Activated CD4-positive, alpha-beta T cell treated with anti-CD3 and anti-CD28 coated beads, Interleukin-2, amount 10 ng/mL, durations not matched to agents 24 days and 14 days (primary cell): ENCODE data around the gene UTF1. TPM values are rescaled to one million over a fixed set of nuclear protein-coding genes. Genes with fewer than 3 reads are reported as not detected.

Experiments used
- DNase-seq: peaks from one replicate; pipeline ENCODE4 v3.0.0; 2022
- H3K27ac Mint-ChIP-seq: one replicate; pipeline ENCODE4 v1.8.0; 2022; ENCODE audit warnings: mild to moderate bottlenecking, mixed read lengths
- H3K27me3 Mint-ChIP-seq: one replicate; pipeline ENCODE4 v1.8.0; 2022; ENCODE audit warnings: mixed read lengths
- H3K36me3 Mint-ChIP-seq: one replicate; pipeline ENCODE4 v1.8.0; 2022; ENCODE audit warnings: low read depth, mild to moderate bottlenecking, mixed read lengths
- H3K4me1 Mint-ChIP-seq: one replicate; pipeline ENCODE4 v1.8.0; 2021; ENCODE audit warnings: mixed read lengths
- H3K4me3 Mint-ChIP-seq: one replicate; pipeline ENCODE4 v1.8.0; 2022; ENCODE audit warnings: mild to moderate bottlenecking, moderate library complexity, mixed read lengths
- H3K9me3 Mint-ChIP-seq: one replicate; pipeline ENCODE4 v1.8.0; 2021; ENCODE audit warnings: mixed read lengths
- intact Hi-C: fragments of 100-400 bp; cut with micrococcal nuclease; formaldehyde crosslinking; loops from one replicate; pipeline ENCODE4 v1.15.1; 2023
- total RNA-seq: library from RNA; stranded (reverse); gene quantifications from 2 replicates; pipeline ENCODE4 v1.2.3, GENCODE V29; 2022

Gene UTF1
- total RNA-seq, 1 donor from 2014 or later: 0.19 TPM

DNA sequence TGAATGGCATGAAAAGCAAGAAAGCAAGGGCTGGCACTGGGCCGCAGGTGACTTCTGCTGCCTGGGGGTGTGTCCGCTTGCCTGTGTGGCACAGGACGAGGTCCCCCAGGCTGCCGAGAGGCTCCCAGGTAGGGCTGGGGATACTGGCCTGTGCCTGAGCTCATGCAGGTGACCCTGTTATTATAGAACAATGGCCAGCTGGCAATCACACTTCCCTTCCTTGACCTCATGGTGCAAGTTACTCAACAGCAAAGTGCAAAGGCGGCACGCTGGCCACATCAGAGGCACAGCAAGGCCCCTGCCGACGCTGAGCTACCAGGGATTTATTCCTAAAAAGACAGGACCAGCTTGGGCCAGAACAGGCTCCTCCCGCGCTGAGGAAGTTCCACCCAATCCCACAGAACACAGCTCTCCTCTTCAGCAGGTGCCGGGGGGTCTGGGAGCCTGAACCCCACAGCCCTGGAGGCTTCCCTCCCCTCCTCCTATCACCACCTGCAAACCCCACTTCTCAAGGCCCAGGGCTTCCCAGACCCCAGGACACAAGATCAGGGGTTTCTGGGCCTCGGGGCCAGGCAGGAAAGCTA is 48.1 kb downstream of the UTF1 start:
- Mint-ChIP-seq H3K36me3 (peaks cover 21% of the 10 kb centered on the region), H3K4me1 (peaks cover 28% of the 10 kb centered on the region), H3K27me3 (no peaks in the 10 kb centered on the region), H3K9me3 (no peaks in the 10 kb centered on the region), H3K27ac (peak overlapping the region; percentile 88), H3K4me3 (peak overlapping the region; percentile 79)
- intact Hi-C loops: loop anchor here (5.0 kb wide), 1 partner anchor 79 kb away; the partner anchor contains the start of gene FUOM
- DNase-seq: no peak

DNA sequence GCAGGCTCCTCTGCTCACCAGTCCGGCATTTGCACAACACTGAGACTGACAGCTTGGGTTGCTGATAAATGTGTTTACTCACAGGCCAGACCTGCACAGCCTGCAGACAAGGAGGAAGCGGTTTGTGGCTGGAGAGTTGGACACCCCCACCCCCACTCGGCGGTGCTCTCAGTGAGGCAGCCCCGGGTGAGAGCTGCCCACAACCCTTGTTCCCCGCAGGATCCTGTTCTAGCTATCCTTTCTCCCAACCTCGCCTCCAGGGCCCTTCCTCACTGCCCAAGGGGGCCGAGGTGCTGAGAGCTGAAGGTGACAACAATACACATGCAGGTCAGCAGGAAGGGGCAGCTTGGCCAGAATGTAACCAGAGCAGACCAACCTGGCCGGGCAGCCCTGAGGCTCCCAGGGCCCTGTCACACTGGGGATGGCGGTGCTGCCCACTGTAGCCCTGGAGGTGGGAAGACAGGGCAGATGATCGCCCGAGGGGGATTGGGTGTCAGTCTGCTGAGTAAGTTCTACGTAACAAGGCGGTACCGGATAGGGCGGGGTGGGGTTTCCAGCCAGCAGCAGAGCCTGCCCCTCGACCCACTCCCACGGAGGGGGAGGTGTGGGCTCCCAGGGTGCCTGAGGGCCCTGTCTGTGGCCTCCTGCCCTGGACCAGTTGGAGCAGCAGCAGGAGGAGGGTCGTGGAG is 48.7 kb downstream of the UTF1 start:
- intact Hi-C loops: loop anchor here (1.0 to 5.0 kb wide), 2 partner anchors 29 to 79 kb away; partner anchors contain the start of gene FUOM
- Mint-ChIP-seq H3K4me1 (peaks cover 28% of the 10 kb centered on the region), H3K27ac (peak overlapping the region; percentile 88), H3K9me3 (no peaks in the 10 kb centered on the region), H3K27me3 (no peaks in the 10 kb centered on the region), H3K36me3 (peaks cover 25% of the 10 kb centered on the region), H3K4me3 (peak overlapping the region; percentile 79)
- DNase-seq: peak; percentile 87

DNA sequence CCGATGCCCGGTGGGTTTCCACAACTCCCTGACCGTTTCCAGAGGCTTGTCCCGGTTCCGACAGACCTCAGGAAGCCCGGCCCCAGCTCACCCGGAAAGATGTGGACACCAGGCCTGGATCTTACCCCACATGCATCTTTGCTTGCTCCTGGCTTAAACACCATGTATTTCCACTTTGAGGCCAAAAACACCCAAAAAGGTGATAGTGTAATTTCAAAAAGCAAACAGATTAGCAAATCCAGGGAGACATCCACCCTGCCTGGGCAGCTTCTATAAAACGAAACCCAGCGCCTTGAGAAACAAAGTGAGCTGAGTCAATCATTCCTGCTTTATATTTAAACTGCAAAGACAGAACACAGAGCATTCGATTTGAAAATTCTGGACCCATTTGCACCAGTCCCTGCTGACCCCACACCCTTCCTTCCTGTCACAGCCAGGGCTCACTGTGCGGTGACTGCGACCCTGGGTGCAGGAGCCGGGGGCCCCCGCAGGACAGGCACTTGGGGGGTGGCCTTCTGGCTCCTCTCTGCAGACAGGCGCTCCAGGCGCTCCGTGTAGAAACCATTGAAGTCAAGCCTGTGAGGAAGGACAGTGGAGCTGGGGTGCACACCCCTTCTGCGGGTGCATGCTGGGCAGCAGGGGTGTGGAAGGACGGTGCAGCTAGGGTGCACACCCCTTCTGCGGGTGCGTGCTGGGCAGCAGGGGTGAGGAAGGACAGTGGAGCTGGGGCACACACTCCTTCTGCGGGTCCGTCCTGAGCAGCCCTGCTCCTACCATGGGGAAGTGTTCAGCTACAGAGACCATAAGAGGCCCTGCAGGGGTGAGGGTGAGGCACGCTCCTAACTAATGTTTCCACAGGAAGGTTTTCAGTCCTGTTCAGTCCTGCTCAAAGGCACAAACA is 49.6 kb downstream of the UTF1 start:
- Mint-ChIP-seq H3K4me3 (no peak overlapping the region), H3K4me1 (peaks cover 27% of the 10 kb centered on the region), H3K36me3 (peaks cover 31% of the 10 kb centered on the region), H3K27me3 (no peaks in the 10 kb centered on the region), H3K9me3 (no peaks in the 10 kb centered on the region), H3K27ac (no peak overlapping the region)
- no peak for DNase-seq
- intact Hi-C loops: loop anchor here (1.0 to 5.0 kb wide), 2 partner anchors 28 to 78 kb away; partner anchors contain the start of gene FUOM

DNA sequence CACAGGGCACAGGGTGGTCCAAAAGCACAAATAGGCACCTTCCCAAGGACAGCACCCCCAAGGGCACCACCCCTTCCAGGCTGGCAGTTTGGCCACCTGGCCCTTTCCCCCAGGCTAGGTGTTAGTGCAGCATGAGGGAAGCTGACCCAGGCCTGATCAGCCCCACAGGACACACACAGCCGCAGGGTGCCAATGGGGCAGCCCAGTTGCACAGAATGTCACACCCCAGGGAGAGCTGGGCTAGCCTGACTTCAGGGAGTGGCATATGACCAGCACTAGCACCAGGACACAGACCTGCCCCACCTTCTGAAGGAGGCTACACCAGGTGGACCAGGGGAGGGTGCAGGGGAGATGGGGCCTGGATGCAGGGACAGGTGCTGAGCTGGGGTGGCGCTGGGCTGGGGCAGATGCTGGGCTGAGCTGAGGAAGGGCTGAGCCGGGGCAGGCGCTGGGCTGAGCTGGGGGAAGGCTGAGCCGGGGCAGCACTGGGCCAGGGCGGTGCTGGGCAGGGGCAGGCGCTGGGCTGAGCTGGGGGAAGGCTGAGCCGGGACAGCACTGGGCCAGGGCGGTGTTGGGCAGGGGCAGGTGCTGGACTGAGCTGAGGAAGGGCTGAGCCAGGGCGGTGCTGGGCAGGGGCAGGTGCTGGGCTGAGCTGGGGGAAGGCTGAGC is 50.5 kb downstream of the UTF1 start:
- no peak overlapping the region for H3K4me3 Mint-ChIP-seq
- intact Hi-C loops: no loop called here
- H3K27me3 Mint-ChIP-seq: no peaks in the 10 kb centered on the region
- DNase-seq: no peak
- H3K27ac Mint-ChIP-seq: no peak overlapping the region
- H3K4me1 Mint-ChIP-seq: peaks cover 22% of the 10 kb centered on the region
- H3K9me3 Mint-ChIP-seq: no peaks in the 10 kb centered on the region
- H3K36me3 Mint-ChIP-seq: peaks cover 34% of the 10 kb centered on the region

DNA sequence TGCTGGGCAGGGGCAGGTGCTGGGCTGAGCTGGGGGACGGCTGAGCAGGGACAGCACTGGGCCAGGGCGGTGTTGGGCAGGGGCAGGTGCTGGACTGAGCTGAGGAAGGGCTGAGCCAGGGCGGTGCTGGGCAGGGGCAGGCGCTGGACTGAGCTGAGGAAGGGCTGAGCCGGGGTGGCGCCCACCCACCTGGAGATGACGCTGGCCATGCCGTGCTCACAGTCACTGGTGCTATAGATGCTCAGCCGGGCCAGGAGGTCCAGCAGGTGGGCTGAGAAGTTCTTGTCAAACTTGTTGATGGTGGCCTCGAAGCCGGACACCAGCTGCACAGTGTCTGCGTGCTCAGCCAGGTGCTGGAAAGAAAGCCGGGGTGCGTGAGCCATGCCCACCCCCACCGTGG is 51.1 kb downstream of the UTF1 start:
- peaks cover 39% of the 10 kb centered on the region for H3K36me3 Mint-ChIP-seq
- intact Hi-C loops: no loop called here
- no peak overlapping the region for H3K27ac Mint-ChIP-seq
- H3K27me3 Mint-ChIP-seq: no peaks in the 10 kb centered on the region
- H3K4me3 Mint-ChIP-seq: no peak overlapping the region
- H3K4me1 Mint-ChIP-seq: peaks cover 19% of the 10 kb centered on the region
- H3K9me3 Mint-ChIP-seq: no peaks in the 10 kb centered on the region
- DNase-seq: no peak

Other genes starting within 250 kb of the UTF1 start
- not detected in 2 replicates for gene ADGRA1, start 142.3 kb upstream of the UTF1 start, total RNA-seq
- 0.19 and 0.21 TPM in 2 replicates for gene KNDC1, start 70.0 kb upstream of the UTF1 start, total RNA-seq
- gene VENTX, start 7.6 kb downstream of the UTF1 start, total RNA-seq: not detected in 2 replicates
- 143 and 165 TPM in 2 replicates for gene ADAM8, start 46.7 kb downstream of the UTF1 start, total RNA-seq
- gene TUBGCP2, start 78.7 kb downstream of the UTF1 start, total RNA-seq: 65.3 and 70.6 TPM in 2 replicates
- gene ZNF511, start 78.7 kb downstream of the UTF1 start, total RNA-seq: 83.8 and 87.2 TPM in 2 replicates
- gene CALY, start 106.7 kb downstream of the UTF1 start, total RNA-seq: not detected in 2 replicates
- not detected in 2 replicates for gene PRAP1, start 117.2 kb downstream of the UTF1 start, total RNA-seq
- gene FUOM, start 127.8 kb downstream of the UTF1 start, total RNA-seq: 43.6 and 46.6 TPM in 2 replicates
- 64.3 and 66.3 TPM in 2 replicates for gene ECHS1, start 143.1 kb downstream of the UTF1 start, total RNA-seq
- 9.3 and 9.4 TPM in 2 replicates for gene PAOX, start 149.0 kb downstream of the UTF1 start, total RNA-seq
- gene MTG1, start 163.9 kb downstream of the UTF1 start, total RNA-seq: 66.8 and 68.1 TPM in 2 replicates
- gene SPRN, start 194.4 kb downstream of the UTF1 start, total RNA-seq: not detected in 2 replicates
- gene SCART1, start 223.7 kb downstream of the UTF1 start, total RNA-seq: 0.76 and 0.77 TPM in 2 replicates